ENCODE results near the gene SACM1L. TPM values are rescaled to one million over a fixed set of nuclear protein-coding genes. Genes with fewer than 3 reads are reported as not detected.

SACM1L gene
- total RNA-seq, 2 donors from 2014 or later = 50.5 to 57.3 TPM

DNA sequence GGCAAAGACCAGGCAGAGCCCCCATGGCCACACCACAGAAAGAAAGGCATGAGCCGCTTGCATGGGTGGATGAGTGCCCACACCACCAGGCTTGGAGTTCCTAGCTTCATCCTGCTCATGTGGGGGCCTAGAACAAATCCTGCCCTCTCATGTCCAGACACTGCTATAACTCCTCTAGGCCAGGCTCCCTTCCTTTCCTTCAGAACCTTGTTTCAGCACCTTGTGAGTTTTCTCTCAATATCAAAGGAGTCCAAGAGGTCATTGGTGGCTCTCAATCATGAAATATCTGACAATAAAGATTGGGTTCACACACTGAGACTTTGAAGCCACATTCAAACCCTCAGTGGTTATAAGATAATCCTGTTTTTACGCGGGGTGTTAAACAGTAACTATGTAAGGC lies 94.5 kb downstream of the SACM1L start:
- Histone ChIP-seq H3K36me3 (no peaks in the 10 kb centered on the region), H3K9me3 (no peaks in the 10 kb centered on the region), H3K27me3 (replicated peaks; ENCODE audit: insufficient read depth) (no peaks in the 10 kb centered on the region), H3K27ac (no peak overlapping the region), H3K4me3 (no peak overlapping the region), H3K4me1 (ENCODE audit: control insufficient read depth in 1 of 2, low read depth in 2 of 2) (no peaks in the 10 kb centered on the region)
- TF ChIP-seq CTCF (IDR thresholded peaks at IDR 0.05) = no peak
- DNase-seq (ENCODE audit: low spot score) = no peak
- ATAC-seq (ENCODE audit: insufficient number of reproducible peaks, low FRiP score, low read depth) = no peak

DNA sequence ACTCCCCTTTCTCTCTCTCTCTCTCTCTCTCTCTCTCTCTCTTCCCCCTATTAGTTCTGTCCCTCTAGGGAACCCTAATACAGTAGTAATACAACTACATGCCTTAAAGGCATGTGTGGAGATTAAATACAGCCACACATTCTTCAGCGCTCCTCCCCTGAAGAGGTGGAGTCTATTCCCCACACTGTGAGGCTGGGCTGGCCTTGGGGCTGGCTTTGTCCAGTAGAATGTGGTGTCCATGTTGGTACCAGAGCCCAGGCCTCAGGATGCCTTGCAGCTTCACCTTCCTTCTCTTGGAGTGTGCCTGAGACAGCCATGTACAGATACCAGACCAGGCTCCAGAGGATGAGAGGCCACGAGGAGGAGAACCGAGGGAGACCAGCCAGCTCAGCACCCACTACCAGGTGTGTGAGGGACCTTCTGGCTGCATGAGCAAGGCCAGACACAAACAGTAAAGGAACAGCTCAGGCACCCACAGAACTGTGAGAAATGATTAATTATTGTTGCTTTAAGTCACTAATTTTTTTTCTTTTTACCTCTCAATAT lies 96.5 kb downstream of the SACM1L start:
- Histone ChIP-seq H3K9me3 (peaks cover 8% of the 10 kb centered on the region), H3K27me3 (replicated peaks; ENCODE audit: insufficient read depth) (no peaks in the 10 kb centered on the region), H3K4me3 (no peak overlapping the region), H3K36me3 (no peaks in the 10 kb centered on the region), H3K4me1 (ENCODE audit: control insufficient read depth in 1 of 2, low read depth in 2 of 2) (no peaks in the 10 kb centered on the region), H3K27ac (no peak overlapping the region)
- ATAC-seq (ENCODE audit: insufficient number of reproducible peaks, low FRiP score, low read depth) (no peak), DNase-seq (ENCODE audit: low spot score) (no peak)
- TF ChIP-seq CTCF (IDR thresholded peaks at IDR 0.05) = no peak

DNA sequence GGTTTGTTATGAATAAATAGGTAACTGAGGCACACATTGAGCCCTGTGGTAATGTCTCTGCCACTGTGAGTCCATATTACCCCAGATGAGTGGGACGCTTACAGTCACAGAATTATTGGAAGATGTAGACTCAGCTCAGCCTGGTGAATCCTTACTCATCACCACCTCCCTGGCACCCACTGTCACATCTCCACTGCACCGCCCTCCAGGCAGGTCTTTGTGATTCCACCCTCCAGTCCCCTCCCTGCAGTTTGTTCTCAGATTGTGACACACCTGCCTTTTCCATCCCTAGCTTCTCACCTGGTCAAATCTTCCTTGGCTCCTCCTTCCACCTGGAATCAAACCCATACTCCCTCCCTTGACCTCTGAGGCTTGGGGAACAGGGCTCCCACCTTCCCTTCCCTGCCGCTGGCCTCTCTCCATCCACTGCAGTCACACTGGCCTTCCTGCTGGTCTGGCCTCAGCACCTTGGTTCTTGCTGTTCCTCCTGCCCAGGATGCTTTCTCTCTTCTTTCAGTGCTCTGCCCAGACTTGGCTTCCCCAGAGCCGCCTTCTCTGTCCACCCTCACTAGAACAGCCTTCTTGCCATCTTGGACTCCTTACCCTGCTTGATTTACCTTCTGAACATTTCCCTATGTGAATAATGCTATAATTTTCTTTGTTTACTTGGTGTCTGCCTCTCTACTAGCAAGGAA lies 97.8 kb downstream of the SACM1L start:
- Histone ChIP-seq H3K27me3 (replicated peaks; ENCODE audit: insufficient read depth) (no peaks in the 10 kb centered on the region), H3K4me1 (ENCODE audit: control insufficient read depth in 1 of 2, low read depth in 2 of 2) (no peaks in the 10 kb centered on the region), H3K4me3 (no peak overlapping the region), H3K9me3 (peaks cover 8% of the 10 kb centered on the region), H3K36me3 (no peaks in the 10 kb centered on the region), H3K27ac (no peak overlapping the region)
- TF ChIP-seq CTCF (IDR thresholded peaks at IDR 0.05) = no peak
- DNase-seq (ENCODE audit: low spot score) = no peak
- no peak for ATAC-seq (ENCODE audit: insufficient number of reproducible peaks, low FRiP score, low read depth)

DNA sequence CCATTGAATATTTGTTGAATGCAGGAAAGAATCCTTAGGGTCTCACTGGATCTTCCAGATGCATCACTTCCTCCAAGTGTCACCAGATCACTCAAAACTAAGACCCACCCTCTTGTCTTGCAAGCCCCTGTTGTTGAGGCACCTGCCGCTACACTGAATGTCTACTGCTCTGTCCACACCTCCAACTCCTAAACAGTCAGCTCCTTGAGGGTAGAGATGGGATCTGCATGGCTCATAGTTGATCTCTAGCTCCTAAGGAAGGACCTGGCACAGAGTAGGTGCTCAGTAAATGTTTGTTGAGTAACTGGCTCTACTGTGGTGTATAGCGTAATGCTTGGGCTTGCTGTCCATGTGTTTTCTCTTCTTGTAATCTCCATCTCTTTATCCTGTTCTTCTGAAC lies 98.4 kb downstream of the SACM1L start:
- Histone ChIP-seq H3K9me3 (peaks cover 8% of the 10 kb centered on the region), H3K27me3 (replicated peaks; ENCODE audit: insufficient read depth) (no peaks in the 10 kb centered on the region), H3K4me1 (ENCODE audit: control insufficient read depth in 1 of 2, low read depth in 2 of 2) (no peaks in the 10 kb centered on the region), H3K4me3 (no peak overlapping the region), H3K36me3 (no peaks in the 10 kb centered on the region), H3K27ac (no peak overlapping the region)
- no peak for ATAC-seq (ENCODE audit: insufficient number of reproducible peaks, low FRiP score, low read depth)
- DNase-seq (ENCODE audit: low spot score) = no peak
- no peak for TF ChIP-seq CTCF (IDR thresholded peaks at IDR 0.05)

GRCh38 chr3:45789235-45789812 lies 100.1 kb downstream of the SACM1L start:
- Histone ChIP-seq H3K27ac (no peak overlapping the region), H3K4me1 (ENCODE audit: control insufficient read depth in 1 of 2, low read depth in 2 of 2) (no peaks in the 10 kb centered on the region), H3K4me3 (no peak overlapping the region), H3K27me3 (replicated peaks; ENCODE audit: insufficient read depth) (no peaks in the 10 kb centered on the region), H3K9me3 (peaks cover 8% of the 10 kb centered on the region), H3K36me3 (no peaks in the 10 kb centered on the region)
- no peak for DNase-seq (ENCODE audit: low spot score)
- no peak for TF ChIP-seq CTCF (IDR thresholded peaks at IDR 0.05)
- no peak for ATAC-seq (ENCODE audit: insufficient number of reproducible peaks, low FRiP score, low read depth)
